GM19455 (cell line): Measurements from ENCODE around the gene OR1M1.
"Not testable (repeated sequence)": the region's sequence is repeated elsewhere in the genome, so short reads cannot be mapped to it uniquely, and the experiment has no call there.

ENCODE experiments used
- ATAC-seq: cut with Tn5 transposase; IDR thresholded peaks from one replicate; pipeline ENCODE4 v1.9.1; 2021; ENCODE audit not compliant: unreplicated experiment

OR1M1 gene, protein sequence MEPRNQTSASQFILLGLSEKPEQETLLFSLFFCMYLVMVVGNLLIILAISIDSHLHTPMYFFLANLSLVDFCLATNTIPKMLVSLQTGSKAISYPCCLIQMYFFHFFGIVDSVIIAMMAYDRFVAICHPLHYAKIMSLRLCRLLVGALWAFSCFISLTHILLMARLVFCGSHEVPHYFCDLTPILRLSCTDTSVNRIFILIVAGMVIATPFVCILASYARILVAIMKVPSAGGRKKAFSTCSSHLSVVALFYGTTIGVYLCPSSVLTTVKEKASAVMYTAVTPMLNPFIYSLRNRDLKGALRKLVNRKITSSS

DNA sequence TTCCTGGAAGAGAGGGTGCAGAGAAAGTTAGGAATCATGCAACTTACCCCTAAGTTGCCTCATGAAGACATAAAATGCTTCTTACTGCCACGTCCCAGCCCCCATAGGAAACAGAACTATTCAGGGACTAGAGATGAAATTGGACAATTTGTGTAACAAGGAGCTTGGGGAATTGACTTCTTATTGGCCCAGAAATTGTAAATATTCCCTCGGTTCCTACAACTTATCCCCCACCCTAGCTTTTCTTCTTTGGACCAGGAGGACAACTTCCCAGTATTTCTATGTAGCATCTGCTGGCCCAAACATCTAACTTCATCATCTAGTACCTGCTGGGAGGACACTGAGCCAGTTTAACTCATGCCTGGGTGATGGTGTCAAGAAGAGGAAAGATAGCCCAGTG, at the start of gene OR1M1:
Gene OR1M1 (plus strand): TSS at position 301 of the 400 bp plus-strand sequence. CDS start 6,184 bp downstream, outside the sequence.
- no peak for ATAC-seq

DNA sequence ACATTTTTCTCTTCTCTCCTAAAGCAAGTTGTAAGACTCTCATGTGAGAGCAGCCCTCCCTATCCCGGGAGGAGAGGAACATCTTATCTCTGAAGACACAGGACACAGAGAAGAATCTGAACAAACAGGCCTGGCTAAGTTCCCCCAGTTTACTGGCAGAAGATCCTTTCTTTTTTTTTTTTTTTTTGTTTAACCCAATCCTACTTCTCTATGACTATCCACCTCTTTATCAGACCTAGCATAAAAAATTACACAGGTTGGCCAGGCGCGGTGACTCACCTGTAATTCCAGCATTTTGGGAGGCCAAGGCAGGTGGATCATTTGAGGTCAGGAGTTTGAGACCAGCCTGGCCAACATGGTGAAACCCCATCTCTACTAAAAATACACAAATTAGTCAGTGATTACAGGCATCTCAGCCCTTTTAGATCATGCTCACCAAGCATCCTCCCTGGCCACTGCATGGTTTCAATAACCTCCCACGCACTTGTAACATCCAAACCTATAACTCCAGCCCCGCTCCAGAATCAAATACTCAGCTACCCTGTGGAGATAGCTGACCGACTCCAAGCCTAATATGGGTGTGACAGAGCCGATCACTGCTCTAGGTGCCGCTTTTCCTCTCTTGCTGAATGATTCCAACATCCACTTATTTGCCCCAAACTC, 49.3 kb upstream of the OR1M1 start:
- ATAC-seq, result no peak

DNA sequence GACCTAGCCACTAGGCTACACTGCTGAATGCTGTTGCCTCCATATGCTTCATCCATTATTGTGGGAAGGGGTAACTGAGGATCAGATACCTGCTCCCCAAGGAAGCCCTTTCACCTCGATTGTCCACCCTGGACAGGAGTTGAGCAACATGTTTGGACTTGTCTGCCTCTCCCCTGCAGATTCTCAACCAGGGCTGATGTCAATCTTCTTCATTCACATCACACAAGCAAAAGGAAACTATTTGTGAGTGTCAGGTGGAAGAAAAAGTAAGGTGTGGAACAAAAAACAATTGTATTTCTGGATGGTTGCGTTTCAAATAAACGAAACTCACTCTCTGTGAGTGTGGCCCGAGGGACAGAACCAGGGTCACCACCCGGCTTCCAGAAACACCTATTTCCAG, 47.1 kb upstream of the OR1M1 start:
- no peak for ATAC-seq

DNA sequence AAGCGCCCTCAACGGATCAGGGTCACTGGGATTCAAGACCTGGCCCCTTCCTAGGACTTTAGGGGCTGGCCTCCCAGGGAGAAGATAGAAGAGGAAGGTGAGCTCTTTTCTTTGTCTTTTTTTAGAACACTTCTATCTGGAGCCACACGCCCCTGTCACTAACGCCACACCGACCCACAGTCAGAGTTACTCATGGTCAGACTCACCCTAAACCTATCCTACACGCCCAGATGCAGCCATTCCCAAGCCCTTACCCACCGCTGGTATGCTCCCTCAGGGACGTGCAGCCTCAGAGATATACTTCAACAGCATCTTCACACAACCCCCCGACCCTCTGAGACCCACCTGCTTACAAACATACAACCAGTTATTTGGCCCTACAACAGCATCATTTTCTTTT, 46.7 kb upstream of the OR1M1 start:
- ATAC-seq, result no peak

DNA sequence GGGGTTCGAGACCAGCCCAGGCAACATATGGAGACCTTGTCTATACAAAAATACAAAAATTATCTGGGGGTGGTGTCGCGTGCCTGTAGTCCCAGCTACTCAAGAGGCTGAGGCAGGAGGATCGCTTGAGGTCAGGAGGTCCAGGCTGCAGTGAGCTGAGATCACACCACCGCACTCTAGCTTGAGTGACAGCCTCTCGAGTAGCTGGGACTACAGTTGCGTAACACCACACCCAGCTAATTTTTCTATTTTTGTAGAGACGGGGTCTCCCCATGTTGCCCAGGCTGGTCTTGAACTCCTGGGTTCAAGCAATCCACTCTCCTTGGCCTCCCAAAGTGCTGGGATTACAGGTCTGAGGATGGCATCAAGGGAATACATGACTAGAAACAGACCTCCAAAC, 45.8 kb upstream of the OR1M1 start:
- no peak for ATAC-seq

DNA sequence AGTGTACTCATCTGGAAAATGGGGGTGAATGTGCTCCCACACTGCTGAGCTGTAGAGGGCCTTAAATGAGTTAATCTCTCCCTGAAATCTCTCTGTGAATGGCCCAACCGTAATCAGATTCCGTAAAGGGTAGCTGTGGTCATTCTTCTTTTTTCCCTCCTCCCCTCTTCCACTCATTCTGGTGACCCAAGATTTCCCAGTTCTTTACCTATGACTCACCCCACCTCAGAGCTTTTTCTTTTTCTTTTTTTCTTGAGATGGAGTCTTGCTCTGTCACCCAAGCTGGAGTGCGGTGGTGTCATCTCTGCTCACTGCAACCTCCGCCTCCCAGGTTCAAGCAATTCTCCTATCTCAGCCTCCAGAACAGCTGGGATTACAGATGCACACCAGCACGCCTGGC, 43.3 kb upstream of the OR1M1 start:
- no peak for ATAC-seq

DNA sequence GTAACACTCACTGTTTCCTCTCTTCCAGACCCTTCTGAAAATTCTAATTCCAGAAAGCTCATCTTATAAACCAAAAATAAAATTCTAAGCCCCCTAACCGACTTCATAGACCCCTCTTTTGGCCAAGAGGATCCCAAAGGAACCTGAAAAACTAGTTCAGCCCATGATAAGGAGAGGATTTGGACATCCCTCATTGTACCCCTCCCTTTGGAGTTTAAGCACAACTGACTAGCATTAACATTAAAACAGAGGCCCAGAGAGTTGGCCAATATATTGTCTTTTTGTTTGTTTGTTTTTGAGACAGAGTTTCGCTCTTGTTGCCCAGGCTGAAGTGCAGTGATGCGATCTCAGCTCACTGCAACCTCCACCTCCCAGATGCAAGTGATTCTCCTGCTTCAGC, 42.4 kb upstream of the OR1M1 start:
- no peak for ATAC-seq

DNA sequence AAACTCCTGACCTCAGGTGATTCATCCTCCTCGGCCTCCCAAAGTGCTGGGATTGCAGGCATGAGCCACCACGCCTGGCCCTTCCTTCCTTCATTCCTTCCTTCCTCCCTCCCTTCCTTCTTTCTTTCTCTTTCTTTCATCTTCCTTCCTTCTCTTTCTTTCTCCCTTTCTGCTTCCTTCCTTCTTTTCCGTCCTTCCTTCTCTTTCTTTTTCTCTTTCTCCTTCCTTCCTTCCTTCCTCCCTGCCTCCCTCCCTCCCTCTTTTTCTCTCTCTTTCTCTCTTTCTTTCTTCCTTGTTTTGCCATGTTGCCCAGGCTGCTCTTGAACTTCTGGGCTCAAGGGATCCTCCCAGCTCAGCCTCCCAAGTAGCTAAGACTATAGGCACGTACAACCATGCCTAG, 40.2 kb upstream of the OR1M1 start:
- no peak for ATAC-seq

DNA sequence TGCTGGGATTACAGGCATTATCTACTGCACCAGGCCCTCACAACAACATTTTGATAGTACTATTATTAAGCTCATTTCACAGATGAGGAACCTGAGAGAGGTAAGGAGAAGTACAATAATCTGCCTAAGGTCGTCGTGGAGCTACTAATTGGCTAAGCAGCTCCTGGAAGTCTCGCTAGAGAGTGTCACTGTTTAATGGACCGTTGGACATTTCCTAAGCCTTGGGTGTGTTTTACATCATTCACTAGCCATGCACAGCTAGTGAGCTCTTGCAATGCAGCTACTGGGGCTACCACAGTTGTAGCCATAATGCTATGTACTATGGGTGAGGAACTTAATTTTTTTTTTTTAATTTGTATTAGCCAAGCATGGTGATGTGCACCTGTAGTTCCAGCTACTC, 34.0 kb upstream of the OR1M1 start:
- ATAC-seq, result no peak

DNA sequence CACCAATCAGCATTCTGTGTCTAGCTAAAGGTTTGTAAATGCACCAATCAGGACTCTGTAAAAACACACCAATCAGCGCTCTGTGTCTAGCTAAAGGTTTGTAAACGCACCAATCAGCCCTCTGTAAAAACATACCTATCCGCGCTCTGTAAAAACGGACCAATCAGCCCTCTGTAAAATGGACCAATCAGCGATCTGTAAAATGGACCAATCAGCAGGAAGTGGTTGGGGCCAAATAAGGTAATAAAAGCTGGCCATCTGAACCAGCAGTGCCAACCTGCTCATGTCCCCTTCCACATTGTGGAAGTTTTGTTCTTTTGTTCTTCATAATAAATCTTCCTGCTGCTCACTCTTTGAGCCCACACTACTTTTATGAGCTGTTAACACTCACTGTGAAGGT, 33.2 kb upstream of the OR1M1 start:
- not testable (repeated sequence) for ATAC-seq

DNA sequence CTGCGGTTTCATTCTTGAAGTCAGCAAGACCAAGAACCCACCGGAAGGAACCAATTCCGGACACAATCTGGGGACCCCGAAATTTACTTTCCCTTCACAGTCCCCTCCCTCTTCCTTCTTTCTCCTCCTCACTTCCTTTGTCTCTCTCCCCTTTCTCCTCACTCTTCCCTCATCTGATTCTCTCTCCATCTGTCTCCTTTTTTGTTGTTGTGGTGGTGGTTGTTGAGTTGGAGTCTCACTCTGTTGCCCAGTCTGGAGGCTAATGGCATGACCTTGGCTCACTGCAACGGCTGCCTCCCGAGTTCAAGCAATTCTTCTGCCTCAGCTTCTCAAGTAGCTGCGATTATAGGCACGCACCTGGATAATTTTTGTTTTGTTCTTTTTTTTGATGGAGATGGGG, 32.7 kb upstream of the OR1M1 start:
- no peak for ATAC-seq

DNA sequence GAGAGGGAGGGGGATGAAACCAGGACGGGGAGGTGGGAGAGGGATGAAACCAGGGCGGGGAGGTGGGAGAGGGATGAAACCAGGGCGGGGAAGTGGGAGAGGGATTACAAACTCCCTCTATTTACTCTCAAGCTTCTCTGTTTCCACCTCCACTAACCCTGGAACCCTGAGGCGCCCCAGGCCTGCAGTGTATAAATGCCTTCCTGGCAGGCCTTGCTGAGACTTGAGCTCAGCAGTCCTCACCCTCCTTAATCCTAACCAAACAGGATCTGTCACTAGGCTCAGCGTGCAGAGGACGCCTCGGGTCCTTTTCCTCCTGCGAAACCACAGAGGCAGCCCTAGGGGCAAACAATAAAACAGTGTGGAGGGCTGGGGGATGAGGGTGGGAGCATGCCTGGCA, 32.1 kb upstream of the OR1M1 start:
- no peak for ATAC-seq

DNA sequence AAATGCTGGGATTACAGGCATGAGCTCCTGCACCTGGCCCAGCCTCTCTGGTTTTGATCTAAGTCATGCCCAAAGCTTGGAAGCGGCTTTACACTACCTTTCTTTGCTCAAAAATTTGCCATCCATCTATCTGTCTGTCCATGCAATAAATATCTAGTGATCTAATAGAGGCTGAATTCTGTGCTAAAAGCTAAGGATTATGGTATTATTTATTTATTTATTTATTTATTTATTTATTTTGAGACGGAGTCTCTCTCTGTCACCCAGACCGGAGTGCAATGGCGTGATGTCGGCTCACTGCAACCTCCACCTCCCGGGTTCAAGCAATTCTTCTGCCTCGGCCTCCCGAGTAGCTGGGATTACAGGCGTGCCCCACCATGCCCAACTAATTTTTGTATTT, 30.7 kb upstream of the OR1M1 start:
- not testable (repeated sequence) for ATAC-seq

DNA sequence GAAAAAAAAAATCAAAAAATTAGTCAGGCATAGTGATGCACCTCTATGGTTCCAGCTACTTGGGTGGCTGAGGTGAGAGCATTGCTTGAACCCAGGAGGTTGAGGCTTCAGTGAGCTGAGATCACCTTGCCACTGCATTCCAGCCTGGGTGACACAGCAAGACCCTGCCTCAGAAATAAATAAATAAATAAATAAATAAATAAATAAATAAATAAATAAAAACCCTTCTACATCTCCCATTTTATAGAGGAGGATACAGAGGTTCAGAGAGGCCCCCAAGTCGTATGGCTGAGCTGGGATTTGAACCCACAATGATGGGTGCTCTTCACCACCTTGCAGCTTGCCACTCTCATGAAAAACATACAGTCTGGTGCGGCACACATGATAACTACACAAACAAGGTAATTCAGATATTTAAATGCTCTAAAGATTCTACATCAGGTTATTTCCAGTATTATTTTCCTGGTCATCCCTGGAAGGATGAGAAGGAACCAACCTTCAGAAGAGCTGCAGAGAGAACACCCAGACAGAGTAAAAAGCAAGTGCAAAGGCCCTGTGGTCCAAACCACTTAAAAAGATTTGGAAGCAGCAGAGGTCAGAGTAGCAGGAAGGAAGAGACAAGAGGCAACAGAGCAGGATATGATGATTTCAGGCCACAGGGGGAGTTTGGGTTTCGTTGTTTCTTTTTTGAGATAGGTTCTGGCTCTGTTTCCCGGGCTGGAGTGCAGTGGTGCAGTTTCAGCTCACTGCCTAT, 29.2 kb upstream of the OR1M1 start:
- ATAC-seq, result no peak

DNA sequence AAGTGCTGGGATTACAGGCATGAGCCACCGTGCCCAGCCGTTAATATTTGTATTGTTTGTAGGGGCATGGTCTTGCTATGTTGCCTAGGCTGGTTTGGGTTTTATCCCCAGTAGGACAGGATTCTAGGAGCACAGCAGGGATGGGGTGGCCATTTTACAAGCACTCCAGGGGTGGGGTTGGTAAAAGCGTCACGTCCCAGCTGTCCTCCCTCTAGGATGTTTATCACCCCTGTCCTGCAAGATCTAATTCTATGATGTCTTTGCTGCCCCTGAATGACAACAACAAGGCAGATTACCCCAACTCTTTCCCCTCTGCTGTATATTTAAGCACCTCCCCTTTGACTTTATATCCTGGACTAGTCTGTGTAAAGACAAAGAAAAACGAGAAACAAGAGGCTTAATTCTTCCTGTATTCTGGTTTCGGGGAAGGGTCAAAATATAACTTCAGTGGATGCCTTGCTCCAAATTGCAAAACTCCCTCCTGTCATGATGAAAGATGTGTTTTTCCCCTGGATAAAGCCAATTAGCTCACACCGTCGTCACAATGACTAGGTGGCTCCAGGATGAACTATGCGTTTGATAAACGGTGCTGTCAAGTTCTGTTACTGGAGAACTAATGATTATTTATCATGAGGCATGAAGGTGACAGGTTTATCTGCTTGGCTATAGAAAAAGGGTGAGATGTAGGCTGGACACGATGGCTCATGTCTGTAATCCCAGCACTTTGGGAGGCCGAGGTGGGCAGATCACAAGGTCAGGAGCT, 27.8 kb upstream of the OR1M1 start:
- ATAC-seq, result no peak

DNA sequence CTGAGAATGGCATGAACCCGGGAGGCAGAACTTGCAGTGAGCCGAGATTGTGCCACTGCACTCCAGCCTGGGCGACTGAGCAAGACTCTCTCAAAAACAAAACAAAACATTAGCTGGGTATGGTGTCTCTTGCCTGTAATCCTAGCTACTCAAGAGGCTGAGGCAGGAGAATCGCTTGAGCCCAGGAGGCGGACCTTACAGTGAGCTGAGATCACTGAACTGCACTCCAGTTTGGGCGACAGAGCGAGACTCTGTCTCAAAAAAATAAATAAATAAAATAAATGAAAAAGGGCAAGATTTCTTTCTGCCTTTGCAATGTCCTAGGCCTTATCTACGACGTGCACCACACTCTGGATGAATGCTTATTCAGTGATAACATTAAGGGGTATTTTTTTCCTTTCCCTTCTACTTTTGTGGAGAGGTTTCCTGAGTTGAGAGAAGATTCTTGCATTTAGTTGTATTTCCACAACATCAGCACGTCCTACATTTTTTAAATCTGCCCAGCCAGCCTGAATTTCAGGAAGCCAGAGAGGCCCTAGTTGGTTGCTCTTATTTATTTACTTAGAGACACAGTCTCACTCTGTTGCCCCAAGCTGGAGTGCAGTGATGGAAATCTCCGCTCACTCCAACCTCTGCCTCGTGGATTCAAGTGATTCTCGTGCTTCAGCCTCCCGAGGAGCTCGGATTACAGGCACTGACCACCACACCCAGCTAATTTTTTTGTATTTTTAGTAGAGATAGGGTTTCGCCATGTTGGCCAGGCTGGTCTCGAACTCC, 26.1 kb upstream of the OR1M1 start:
- no peak for ATAC-seq

DNA sequence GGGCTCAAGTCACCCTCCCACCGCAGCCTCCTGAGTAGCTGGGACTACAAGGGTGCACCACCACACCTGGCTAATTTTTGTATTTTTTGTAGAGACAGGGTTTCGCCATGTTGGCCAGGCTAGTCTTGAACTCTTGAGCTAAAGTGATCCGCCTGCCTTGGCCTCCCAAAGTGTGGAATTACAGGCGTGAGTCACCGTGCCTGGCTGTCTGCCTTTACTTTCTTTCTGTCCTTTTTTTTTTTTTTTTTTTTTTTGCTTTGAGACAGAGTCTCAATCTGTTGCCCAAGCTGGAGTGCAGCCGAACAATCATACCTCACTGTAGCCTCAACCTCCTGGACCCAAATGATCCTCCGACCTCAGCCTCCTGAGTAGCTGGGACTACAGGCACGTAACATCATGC, 25.0 kb upstream of the OR1M1 start:
- ATAC-seq, result no peak

DNA sequence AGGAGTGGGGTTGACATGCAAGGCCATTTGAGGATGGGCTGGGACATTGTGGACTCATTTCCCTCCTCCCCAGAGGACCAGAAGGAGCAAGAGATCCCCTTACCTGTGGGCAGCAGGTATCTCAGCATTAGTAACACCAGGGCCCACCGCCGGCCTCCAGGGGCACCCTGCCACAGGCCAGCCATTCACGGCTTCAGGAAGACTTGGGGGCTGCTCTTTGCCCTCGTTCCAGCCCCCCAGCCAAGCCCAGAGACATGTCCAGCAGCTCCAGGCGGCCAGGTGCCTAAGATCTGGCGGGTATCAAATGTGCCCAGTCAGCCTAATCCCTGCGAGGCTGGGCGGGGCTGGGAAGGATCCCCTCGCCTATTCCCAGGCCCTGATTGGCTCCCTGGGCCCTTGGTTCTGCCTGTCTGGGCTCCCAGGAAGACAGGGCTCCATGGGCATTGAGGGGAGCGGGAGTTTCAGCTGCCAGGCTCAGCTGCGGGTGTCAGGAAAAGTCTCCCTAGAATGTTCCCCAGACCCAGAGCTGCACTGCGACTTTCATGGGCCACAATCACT, 21.3 kb upstream of the OR1M1 start:
- ATAC-seq, result no peak

DNA sequence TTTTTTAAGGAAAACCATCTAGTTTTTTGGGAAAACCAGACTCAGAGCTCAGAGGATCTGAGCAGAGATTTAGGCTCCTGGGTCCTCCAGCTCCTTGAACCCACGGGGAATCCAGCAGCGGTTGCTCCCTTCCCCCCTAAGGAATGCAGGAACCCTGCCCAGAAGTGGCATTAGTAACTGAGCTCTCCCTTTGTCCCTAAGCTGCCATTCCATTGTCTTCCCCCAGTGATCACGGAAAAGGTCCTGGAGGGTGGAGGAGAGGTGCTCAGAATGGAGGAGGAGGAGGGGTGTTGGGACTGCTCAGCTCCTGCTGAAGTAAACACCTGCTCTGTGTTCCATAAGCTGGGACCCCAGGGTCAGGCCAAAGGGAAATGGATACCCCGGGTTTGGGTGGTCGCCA, 16.8 kb upstream of the OR1M1 start:
- no peak for ATAC-seq

DNA sequence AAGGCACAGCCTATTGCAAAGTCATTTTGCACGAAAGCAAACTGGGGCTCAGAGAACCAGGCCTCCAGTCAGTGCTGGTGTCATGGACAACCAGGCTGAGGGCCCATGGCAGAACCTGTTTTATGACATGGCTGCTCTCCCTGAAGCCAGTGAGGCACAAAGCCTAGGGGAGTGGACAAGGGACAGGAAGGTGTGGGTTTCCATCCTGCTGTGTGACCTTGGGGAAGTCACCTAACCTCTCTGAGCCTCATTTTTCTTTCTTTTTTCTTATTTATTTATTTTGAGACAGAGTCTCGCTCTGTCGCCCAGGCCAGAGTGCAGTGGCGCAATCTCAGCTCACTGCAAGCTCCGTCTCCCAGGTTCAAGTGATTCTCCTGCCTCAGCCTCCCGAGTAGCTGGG, 15.1 kb upstream of the OR1M1 start:
- ATAC-seq, result not testable (repeated sequence)
